OCI-LY3 (cell line): ENCODE results near the gene VTI1A.
A peak's percentile ranks its signal among the peaks of the same experiment; 100 is the strongest.

Experiments
- EZH2phosphoT487 ChIP-seq: fragments of 200-600 bp; shearing (Covaris generic); IDR thresholded peaks from 2 replicates; pipeline ENCODE4 v1.6.1; 2018; ENCODE audit warnings: antibody characterized with exemption, mixed run types, low read depth
- TF ChIP-seq, protein P1 (sequence below): fragments of 200-600, 300-600 bp; sonication (generic); IDR thresholded peaks from 2 replicates; pipeline ENCODE4 v1.5.1; 2014; ENCODE audit warnings: antibody characterized with exemption, low read length, low read depth

- TF ChIP-seq, protein P1, sequence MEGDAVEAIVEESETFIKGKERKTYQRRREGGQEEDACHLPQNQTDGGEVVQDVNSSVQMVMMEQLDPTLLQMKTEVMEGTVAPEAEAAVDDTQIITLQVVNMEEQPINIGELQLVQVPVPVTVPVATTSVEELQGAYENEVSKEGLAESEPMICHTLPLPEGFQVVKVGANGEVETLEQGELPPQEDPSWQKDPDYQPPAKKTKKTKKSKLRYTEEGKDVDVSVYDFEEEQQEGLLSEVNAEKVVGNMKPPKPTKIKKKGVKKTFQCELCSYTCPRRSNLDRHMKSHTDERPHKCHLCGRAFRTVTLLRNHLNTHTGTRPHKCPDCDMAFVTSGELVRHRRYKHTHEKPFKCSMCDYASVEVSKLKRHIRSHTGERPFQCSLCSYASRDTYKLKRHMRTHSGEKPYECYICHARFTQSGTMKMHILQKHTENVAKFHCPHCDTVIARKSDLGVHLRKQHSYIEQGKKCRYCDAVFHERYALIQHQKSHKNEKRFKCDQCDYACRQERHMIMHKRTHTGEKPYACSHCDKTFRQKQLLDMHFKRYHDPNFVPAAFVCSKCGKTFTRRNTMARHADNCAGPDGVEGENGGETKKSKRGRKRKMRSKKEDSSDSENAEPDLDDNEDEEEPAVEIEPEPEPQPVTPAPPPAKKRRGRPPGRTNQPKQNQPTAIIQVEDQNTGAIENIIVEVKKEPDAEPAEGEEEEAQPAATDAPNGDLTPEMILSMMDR = peak; percentile 40
- TF ChIP-seq EZH2phosphoT487 = no peak
Observed at GRCh38 chr10:112434988-112435619, 11.9 kb upstream of the VTI1A start.
